Activated CD4-positive, alpha-beta T cell treated with anti-CD3 and anti-CD28 coated beads, Interleukin-2, amount 10 ng/mL, durations not matched to agents 7 days and 5 days (primary cell): ENCODE data around the gene IFI30. TPM values are rescaled to one million over a fixed set of nuclear protein-coding genes. Genes with fewer than 3 reads are reported as not detected.
"Not testable (repeated sequence)": the region's sequence is repeated elsewhere in the genome, so short reads cannot be mapped to it uniquely, and the experiment has no call there.

Experiments used
- CTCF ChIA-PET: fragments of 350-600 bp; sonication (Branson Sonifier 250); formaldehyde crosslinking; loops from one replicate; lab custom pipeline; 2021; ENCODE audit warnings: antibody characterized with exemption; lab: Charles Lee
- POLR2A ChIA-PET: fragments of 350-600 bp; sonication (Branson Sonifier 250); formaldehyde crosslinking; loops from one replicate; lab custom pipeline; 2021; ENCODE audit warnings: antibody characterized with exemption; lab: Charles Lee
- DNase-seq: peaks from one replicate; pipeline ENCODE4 v3.0.0-alpha.2; 2020
- H3K27ac Mint-ChIP-seq: one replicate; pipeline ENCODE4 v1.8.0; 2021; ENCODE audit warnings: mild to moderate bottlenecking, moderate library complexity, mixed read lengths
- H3K27me3 Mint-ChIP-seq: one replicate; pipeline ENCODE4 v1.8.0; 2021; ENCODE audit warnings: mixed read lengths
- H3K36me3 Mint-ChIP-seq: one replicate; pipeline ENCODE4 v1.8.0; 2021; ENCODE audit warnings: low read depth, mixed read lengths
- H3K4me1 Mint-ChIP-seq: one replicate; pipeline ENCODE4 v1.8.0; 2021; ENCODE audit warnings: mixed read lengths
- H3K4me3 Mint-ChIP-seq: one replicate; pipeline ENCODE4 v1.8.0; 2021; ENCODE audit warnings: mild to moderate bottlenecking, moderate library complexity, mixed read lengths
- H3K9me3 Mint-ChIP-seq: one replicate; pipeline ENCODE4 v1.8.0; 2021; ENCODE audit warnings: mixed read lengths
- total RNA-seq, 2 experiments: library from RNA; stranded (reverse); gene quantifications; one replicate each; pipeline ENCODE4 v1.2.3, GENCODE V29; 2021

The IFI30 gene
- total RNA-seq, 2 experiments from 2014 or later = 54.1 to 58.9 TPM

- CTCF ChIA-PET = interaction anchor here (1.6 kb wide), 1 partner anchor 45 kb away, joined by 4 read pairs; no protein-coding TSS in a partner anchor
- peaks cover 8% of the 10 kb centered on the region for H3K36me3 Mint-ChIP-seq
- no peaks in the 10 kb centered on the region for H3K27me3 Mint-ChIP-seq
Measured at GRCh38 chr19:18198374-18198773, 24.8 kb downstream of the IFI30 start.

GRCh38 chr19:18202397-18202777, 28.8 kb downstream of the IFI30 start:
- H3K4me3 Mint-ChIP-seq = peak overlapping the region; percentile 49
- ChIA-PET CTCF (no interaction called here), POLR2A (no interaction called here)
- H3K4me1 Mint-ChIP-seq = peaks cover 23% of the 10 kb centered on the region
- H3K27ac Mint-ChIP-seq = no peak overlapping the region
- DNase-seq = no peak
- H3K27me3 Mint-ChIP-seq = peaks cover 4% of the 10 kb centered on the region
- peaks cover 8% of the 10 kb centered on the region for H3K36me3 Mint-ChIP-seq
- H3K9me3 Mint-ChIP-seq = no peaks in the 10 kb centered on the region

More at GRCh38 chr19:18198374-18198773, 24.8 kb downstream of the IFI30 start:
- no peak overlapping the region for H3K4me3 Mint-ChIP-seq
- no peak overlapping the region for H3K27ac Mint-ChIP-seq
- H3K9me3 Mint-ChIP-seq = no peaks in the 10 kb centered on the region
- peaks cover 31% of the 10 kb centered on the region for H3K4me1 Mint-ChIP-seq
- POLR2A ChIA-PET = no interaction called here
- no peak for DNase-seq

- H3K4me3 Mint-ChIP-seq = peak overlapping the region; percentile 94
- H3K27ac Mint-ChIP-seq = peak overlapping the region; percentile 93
- peaks cover 4% of the 10 kb centered on the region for H3K27me3 Mint-ChIP-seq
- ChIA-PET POLR2A (interaction anchor here (0.6 kb wide), 1 partner anchor 58 kb away, joined by 4 read pairs; no protein-coding TSS in a partner anchor), CTCF (interaction anchor here (0.6 to 1.4 kb wide), 2 partner anchors 8 to 216 kb away, joined by 3 to 4 read pairs; partner anchors contain the start of gene SSBP4)
- DNase-seq = peak; percentile 47
- no peaks in the 10 kb centered on the region for H3K9me3 Mint-ChIP-seq
- peaks cover 23% of the 10 kb centered on the region for H3K4me1 Mint-ChIP-seq
- H3K36me3 Mint-ChIP-seq = peaks cover 8% of the 10 kb centered on the region
Measured at GRCh38 chr19:18202778-18203407, 29.3 kb downstream of the IFI30 start.

GRCh38 chr19:18203408-18203862, 29.8 kb downstream of the IFI30 start:
- CTCF ChIA-PET = interaction anchor here (0.6 to 3.0 kb wide), 4 partner anchors 9 to 215 kb away, joined by 3 to 14 read pairs (median 4); partner anchors contain the start of gene SSBP4
- H3K36me3 Mint-ChIP-seq = peaks cover 8% of the 10 kb centered on the region
- H3K9me3 Mint-ChIP-seq = no peaks in the 10 kb centered on the region
- peaks cover 4% of the 10 kb centered on the region for H3K27me3 Mint-ChIP-seq
- H3K27ac Mint-ChIP-seq = peak overlapping the region; percentile 93
- POLR2A ChIA-PET = interaction anchor here (0.6 kb wide), 1 partner anchor 59 kb away, joined by 4 read pairs; no protein-coding TSS in a partner anchor
- H3K4me1 Mint-ChIP-seq = peaks cover 23% of the 10 kb centered on the region
- H3K4me3 Mint-ChIP-seq = peak overlapping the region; percentile 94
- peak; percentile 59 for DNase-seq

- Mint-ChIP-seq H3K27me3 (peaks cover 4% of the 10 kb centered on the region), H3K36me3 (peaks cover 5% of the 10 kb centered on the region), H3K4me1 (peaks cover 23% of the 10 kb centered on the region), H3K9me3 (no peaks in the 10 kb centered on the region), H3K4me3 (peak within 1 kb of the TSS; percentile 94), H3K27ac (peak within 1 kb of the TSS; percentile 98)
- ChIA-PET CTCF (interaction anchor here (0.6 to 3.0 kb wide), 6 partner anchors 9 to 161 kb away, joined by 3 to 14 read pairs (median 4); no protein-coding TSS in a partner anchor), POLR2A (interaction anchor here (0.6 kb wide), 1 partner anchor 59 kb away, joined by 4 read pairs; no protein-coding TSS in a partner anchor)
- DNase-seq = peak; percentile 100
Measured at GRCh38 chr19:18203863-18204393, 30.3 kb downstream of the IFI30 start, which contains the start of gene RAB3A. TSS of gene RAB3A (minus strand) at chr19:18204042. CDS start at chr19:18202740, 1,302 bp downstream.

GRCh38 chr19:18204394-18205199, 31.0 kb downstream of the IFI30 start:
- CTCF ChIA-PET = interaction anchor here (0.6 to 3.0 kb wide), 12 partner anchors 10 to 160 kb away, joined by 3 to 14 read pairs (median 4); no protein-coding TSS in a partner anchor
- H3K9me3 Mint-ChIP-seq = no peaks in the 10 kb centered on the region
- DNase-seq = no peak

GRCh38 chr19:18205200-18205892, 31.7 kb downstream of the IFI30 start:
- no peaks in the 10 kb centered on the region for H3K9me3 Mint-ChIP-seq
- peaks cover 5% of the 10 kb centered on the region for H3K36me3 Mint-ChIP-seq
- H3K27me3 Mint-ChIP-seq = peaks cover 6% of the 10 kb centered on the region
- H3K4me3 Mint-ChIP-seq = peak overlapping the region; percentile 94
- H3K27ac Mint-ChIP-seq = peak overlapping the region; percentile 98
- DNase-seq = peak; percentile 62
- ChIA-PET POLR2A (interaction anchor here (0.6 kb wide), 1 partner anchor 26 kb away, joined by 3 read pairs; no protein-coding TSS in a partner anchor), CTCF (interaction anchor here (0.6 to 3.0 kb wide), 13 partner anchors 9 to 342 kb away, joined by 3 to 14 read pairs (median 3); partner anchors contain the start of genes GDF15 and SSBP4)
- peaks cover 23% of the 10 kb centered on the region for H3K4me1 Mint-ChIP-seq

More at GRCh38 chr19:18204394-18205199, 31.0 kb downstream of the IFI30 start:
- Mint-ChIP-seq H3K27ac (peak overlapping the region; percentile 98), H3K27me3 (peaks cover 4% of the 10 kb centered on the region), H3K4me1 (peaks cover 23% of the 10 kb centered on the region), H3K4me3 (peak overlapping the region; percentile 94), H3K36me3 (peaks cover 5% of the 10 kb centered on the region)
- POLR2A ChIA-PET = interaction anchor here (0.6 kb wide), 1 partner anchor 27 kb away, joined by 3 read pairs; no protein-coding TSS in a partner anchor

- peaks cover 7% of the 10 kb centered on the region for H3K27me3 Mint-ChIP-seq
- peaks cover 23% of the 10 kb centered on the region for H3K4me1 Mint-ChIP-seq
- no peaks in the 10 kb centered on the region for H3K9me3 Mint-ChIP-seq
- DNase-seq = no peak
- no peak overlapping the region for H3K4me3 Mint-ChIP-seq
- H3K27ac Mint-ChIP-seq = no peak overlapping the region
- peaks cover 5% of the 10 kb centered on the region for H3K36me3 Mint-ChIP-seq
- ChIA-PET POLR2A (no interaction called here), CTCF (interaction anchor here (0.6 to 3.0 kb wide), 10 partner anchors 8 to 341 kb away, joined by 3 to 14 read pairs (median 3); partner anchors contain the start of genes GDF15 and SSBP4)
Measured at GRCh38 chr19:18206018-18206417, 32.4 kb downstream of the IFI30 start.

GRCh38 chr19:18208098-18208951, 34.7 kb downstream of the IFI30 start:
- Mint-ChIP-seq H3K27me3 (peaks cover 7% of the 10 kb centered on the region), H3K27ac (no peak overlapping the region), H3K9me3 (no peaks in the 10 kb centered on the region), H3K4me1 (peaks cover 10% of the 10 kb centered on the region), H3K36me3 (no peaks in the 10 kb centered on the region), H3K4me3 (no peak overlapping the region)
- ChIA-PET POLR2A (no interaction called here), CTCF (interaction anchor here (0.6 to 4.3 kb wide), 14 partner anchors 8 to 202 kb away, joined by 3 to 21 read pairs (median 3); partner anchors contain the start of gene JUND)
- peak; percentile 54 for DNase-seq

GRCh38 chr19:18209912-18210311, 36.3 kb downstream of the IFI30 start:
- H3K9me3 Mint-ChIP-seq, H3K4me1 Mint-ChIP-seq, H3K4me3 Mint-ChIP-seq, H3K36me3 Mint-ChIP-seq, POLR2A ChIA-PET, H3K27ac Mint-ChIP-seq, H3K27me3 Mint-ChIP-seq, DNase-seq: not testable (repeated sequence)
- CTCF ChIA-PET = interaction anchor here (0.6 to 4.3 kb wide), 9 partner anchors 14 to 432 kb away, joined by 3 to 21 read pairs (median 4); no protein-coding TSS in a partner anchor

GRCh38 chr19:18211683-18212082, 38.1 kb downstream of the IFI30 start:
- Mint-ChIP-seq H3K27ac (no peak overlapping the region), H3K36me3 (no peaks in the 10 kb centered on the region), H3K27me3 (peaks cover 7% of the 10 kb centered on the region), H3K9me3 (no peaks in the 10 kb centered on the region), H3K4me3 (no peak overlapping the region), H3K4me1 (peaks cover 7% of the 10 kb centered on the region)
- ChIA-PET POLR2A (no interaction called here), CTCF (interaction anchor here (1.0 kb wide), 2 partner anchors 40 to 109 kb away, joined by 3 to 4 read pairs; no protein-coding TSS in a partner anchor)
- no peak for DNase-seq
